Osteocyte (in vitro differentiated cells): ENCODE measurements around the gene PSTPIP1. TPM values are rescaled to one million over a fixed set of nuclear protein-coding genes. Genes with fewer than 3 reads are reported as not detected.

Experiments
- DNase-seq: peaks from one replicate; pipeline ENCODE4 v3.0.0; 2021; ENCODE audit warnings: mixed read lengths; ENCODE audit not compliant: unreplicated experiment; ENCODE audit errors: extremely low spot score
- H3K27ac Mint-ChIP-seq: one replicate; pipeline ENCODE4 v1.8.0; 2021; ENCODE audit warnings: mild to moderate bottlenecking, mixed read lengths; ENCODE audit not compliant: unreplicated experiment
- H3K27me3 Mint-ChIP-seq: one replicate; pipeline ENCODE4 v1.8.0; 2021; ENCODE audit warnings: mixed read lengths; ENCODE audit not compliant: unreplicated experiment
- H3K36me3 Mint-ChIP-seq: one replicate; pipeline ENCODE4 v1.8.0; 2021; ENCODE audit warnings: mixed read lengths; ENCODE audit not compliant: unreplicated experiment
- H3K4me1 Mint-ChIP-seq: one replicate; pipeline ENCODE4 v1.8.0; 2021; ENCODE audit warnings: mixed read lengths; ENCODE audit not compliant: unreplicated experiment
- H3K4me3 Mint-ChIP-seq: one replicate; pipeline ENCODE4 v1.8.0; 2021; ENCODE audit warnings: mild to moderate bottlenecking, moderate library complexity, mixed read lengths; ENCODE audit not compliant: unreplicated experiment
- H3K9me3 Mint-ChIP-seq: one replicate; pipeline ENCODE4 v1.8.0; 2021; ENCODE audit warnings: mixed read lengths; ENCODE audit not compliant: unreplicated experiment
- total RNA-seq: library from RNA; stranded (reverse); gene quantifications from 2 replicates; pipeline ENCODE4 v1.2.1, GENCODE V29; 2021
- TF ChIP-seq, protein P1 (sequence below): fragments of 200-600 bp; sonication (generic); IDR thresholded peaks from 2 replicates; pipeline ENCODE4 v1.5.0; 2021; ENCODE audit warnings: antibody characterized with exemption, mild to moderate bottlenecking, moderate library complexity

Gene PSTPIP1
- total RNA-seq, 1 donor from 2014 or later, result not detected

DNA sequence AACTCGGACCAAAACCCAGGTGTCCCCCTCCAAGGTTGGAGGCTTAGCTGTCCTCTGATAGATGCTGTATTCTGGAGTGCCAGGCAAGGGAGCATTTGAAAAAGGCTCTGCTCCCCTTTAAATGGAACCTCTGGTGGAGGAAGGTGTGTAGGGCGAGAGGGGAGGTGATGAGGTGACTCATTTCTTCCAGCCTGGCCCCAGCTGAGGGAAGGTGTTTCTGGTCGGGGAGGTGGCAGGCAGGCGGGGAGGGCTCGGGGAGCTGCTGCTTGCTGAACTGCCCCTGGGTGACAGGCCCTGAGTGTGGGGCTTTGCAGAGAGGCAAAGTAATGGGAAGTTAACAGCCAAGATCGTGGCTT is 18.8 kb downstream of the PSTPIP1 start:
- Mint-ChIP-seq H3K27me3 (peaks cover 3% of the 10 kb centered on the region), H3K27ac (no peak overlapping the region), H3K9me3 (no peaks in the 10 kb centered on the region), H3K36me3 (no peaks in the 10 kb centered on the region), H3K4me3 (no peak overlapping the region), H3K4me1 (no peaks in the 10 kb centered on the region)
- DNase-seq, result no peak
- TF ChIP-seq, protein P1, sequence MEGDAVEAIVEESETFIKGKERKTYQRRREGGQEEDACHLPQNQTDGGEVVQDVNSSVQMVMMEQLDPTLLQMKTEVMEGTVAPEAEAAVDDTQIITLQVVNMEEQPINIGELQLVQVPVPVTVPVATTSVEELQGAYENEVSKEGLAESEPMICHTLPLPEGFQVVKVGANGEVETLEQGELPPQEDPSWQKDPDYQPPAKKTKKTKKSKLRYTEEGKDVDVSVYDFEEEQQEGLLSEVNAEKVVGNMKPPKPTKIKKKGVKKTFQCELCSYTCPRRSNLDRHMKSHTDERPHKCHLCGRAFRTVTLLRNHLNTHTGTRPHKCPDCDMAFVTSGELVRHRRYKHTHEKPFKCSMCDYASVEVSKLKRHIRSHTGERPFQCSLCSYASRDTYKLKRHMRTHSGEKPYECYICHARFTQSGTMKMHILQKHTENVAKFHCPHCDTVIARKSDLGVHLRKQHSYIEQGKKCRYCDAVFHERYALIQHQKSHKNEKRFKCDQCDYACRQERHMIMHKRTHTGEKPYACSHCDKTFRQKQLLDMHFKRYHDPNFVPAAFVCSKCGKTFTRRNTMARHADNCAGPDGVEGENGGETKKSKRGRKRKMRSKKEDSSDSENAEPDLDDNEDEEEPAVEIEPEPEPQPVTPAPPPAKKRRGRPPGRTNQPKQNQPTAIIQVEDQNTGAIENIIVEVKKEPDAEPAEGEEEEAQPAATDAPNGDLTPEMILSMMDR, result no peak

DNA sequence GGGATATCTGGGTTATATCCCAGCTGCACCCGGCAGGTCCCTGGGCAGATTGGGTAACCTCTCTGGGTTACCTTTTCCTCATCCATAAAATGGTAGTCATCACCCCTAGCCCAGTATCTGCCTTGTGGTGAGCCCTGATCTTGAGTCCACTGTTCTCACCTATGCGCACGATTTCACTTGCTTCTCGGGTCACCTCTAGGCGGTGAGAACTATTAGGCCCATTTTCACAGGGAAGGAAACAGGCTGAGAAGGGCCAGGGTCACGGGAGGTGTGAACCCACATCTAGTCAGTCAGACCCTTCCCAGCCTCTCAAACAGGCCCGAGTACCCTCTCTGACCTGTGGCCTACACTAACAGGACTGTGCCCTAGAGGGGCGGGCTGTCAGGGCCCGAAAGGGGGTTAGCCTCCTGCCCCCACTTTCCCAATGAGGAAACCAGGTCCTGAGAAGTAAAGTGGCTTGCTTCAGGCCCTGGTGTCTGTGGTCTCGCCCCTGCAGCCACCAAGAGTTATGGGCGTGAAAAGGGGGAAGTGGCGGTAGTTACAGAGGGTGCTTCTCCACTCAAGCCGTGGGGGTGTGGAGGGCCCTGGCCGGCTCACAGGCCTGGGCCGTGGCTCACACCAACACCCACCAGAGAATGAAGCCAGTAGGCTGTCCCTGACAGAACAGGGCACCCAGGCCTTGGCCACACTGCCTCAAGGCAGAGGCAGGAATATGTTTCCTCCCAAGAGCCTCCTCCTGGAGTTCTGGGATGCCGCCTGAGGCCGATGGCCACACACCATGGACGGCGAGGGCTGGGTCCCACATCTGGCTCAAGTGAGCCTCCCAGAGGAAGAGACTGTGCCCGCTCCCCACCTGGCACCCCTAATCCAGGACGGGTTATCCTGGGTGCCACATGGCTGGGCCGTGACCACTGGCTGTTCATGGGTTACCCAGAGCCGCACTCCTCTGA is 19.5 kb downstream of the PSTPIP1 start:
- Mint-ChIP-seq H3K4me3 (no peak overlapping the region), H3K4me1 (peaks cover 2% of the 10 kb centered on the region)

DNA sequence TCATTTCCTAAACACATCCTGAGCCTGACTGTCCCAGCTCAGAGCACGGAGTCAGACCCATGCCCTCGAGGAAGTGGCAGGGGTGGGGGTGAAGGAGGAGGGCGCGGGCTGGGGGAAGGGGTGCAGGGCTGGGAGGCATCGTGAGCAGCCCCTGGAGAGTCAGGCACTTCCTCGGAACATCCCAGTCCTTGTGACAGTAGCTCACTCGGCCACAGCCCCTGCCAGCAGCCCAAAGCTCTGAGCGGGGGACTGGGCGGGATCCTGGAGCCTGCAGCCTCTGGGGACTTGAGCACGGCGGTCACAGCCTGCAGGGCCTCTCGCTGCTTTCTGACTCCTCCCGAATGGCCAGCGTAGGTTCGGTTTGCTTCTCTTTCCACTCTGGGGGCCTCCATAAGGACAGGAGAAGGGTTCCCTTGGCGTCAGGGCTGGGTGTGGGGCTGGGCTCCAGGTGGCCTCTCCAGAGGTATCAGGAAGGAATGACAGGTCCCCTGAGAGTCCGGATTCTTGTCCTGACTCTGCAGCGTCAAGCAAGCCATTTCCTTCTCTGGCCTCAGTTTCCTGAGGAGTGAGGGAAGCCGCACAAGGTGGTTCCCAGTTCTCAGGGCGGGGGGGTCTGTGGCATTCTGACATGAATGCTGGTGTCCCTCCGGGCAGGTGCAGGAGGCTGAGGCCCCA is 20.9 kb downstream of the PSTPIP1 start:
- TF ChIP-seq, protein P1, result no peak
- Mint-ChIP-seq H3K27ac (no peak overlapping the region), H3K9me3 (no peaks in the 10 kb centered on the region), H3K4me1 (peaks cover 8% of the 10 kb centered on the region), H3K36me3 (no peaks in the 10 kb centered on the region), H3K4me3 (no peak overlapping the region), H3K27me3 (no peaks in the 10 kb centered on the region)
- DNase-seq, result no peak

More for the DNA sequence above, 19.5 kb downstream of the PSTPIP1 start:
- TF ChIP-seq, protein P1, result no peak
- Mint-ChIP-seq H3K9me3 (no peaks in the 10 kb centered on the region), H3K27me3 (no peaks in the 10 kb centered on the region), H3K27ac (no peak overlapping the region), H3K36me3 (no peaks in the 10 kb centered on the region)
- DNase-seq, result no peak

DNA sequence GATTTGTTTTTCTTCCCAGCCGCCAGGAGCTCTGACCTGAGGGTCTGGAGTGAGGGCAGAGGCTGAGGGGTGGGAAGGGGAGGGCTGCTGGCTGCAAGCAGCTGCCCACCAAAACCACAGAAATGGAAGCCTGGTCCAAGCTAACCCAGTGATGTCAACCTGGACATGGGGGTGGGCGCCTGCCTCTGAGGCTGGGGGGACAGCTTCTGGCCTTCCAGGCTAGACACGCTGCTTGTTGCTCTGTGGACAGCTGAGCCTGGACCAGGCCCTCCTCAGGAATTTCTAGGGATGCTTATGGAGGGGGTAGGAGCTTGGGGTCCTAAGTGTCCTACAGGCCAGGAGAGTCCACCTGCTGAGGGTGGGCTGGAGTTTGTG is 21.4 kb downstream of the PSTPIP1 start:
- peaks cover 8% of the 10 kb centered on the region for H3K4me1 Mint-ChIP-seq

More for the DNA sequence above, 21.4 kb downstream of the PSTPIP1 start:
- H3K9me3 Mint-ChIP-seq, result no peaks in the 10 kb centered on the region
- H3K27ac Mint-ChIP-seq, result no peak overlapping the region
- H3K27me3 Mint-ChIP-seq, result no peaks in the 10 kb centered on the region
- TF ChIP-seq, protein P1, result no peak
- H3K4me3 Mint-ChIP-seq, result no peak overlapping the region
- H3K36me3 Mint-ChIP-seq, result no peaks in the 10 kb centered on the region
- no peak for DNase-seq
